GM15510 (cell line): Measurements from ENCODE around the gene IL17RB.

ENCODE experiments used
- POLR2A ChIP-seq: IDR thresholded peaks from 3 replicates; pipeline ENCODE4 v1.6.1; 2011; ENCODE audit warnings: borderline replicate concordance; ENCODE audit not compliant: insufficient read length; ENCODE audit errors: extremely low read depth

IL17RB gene, protein sequence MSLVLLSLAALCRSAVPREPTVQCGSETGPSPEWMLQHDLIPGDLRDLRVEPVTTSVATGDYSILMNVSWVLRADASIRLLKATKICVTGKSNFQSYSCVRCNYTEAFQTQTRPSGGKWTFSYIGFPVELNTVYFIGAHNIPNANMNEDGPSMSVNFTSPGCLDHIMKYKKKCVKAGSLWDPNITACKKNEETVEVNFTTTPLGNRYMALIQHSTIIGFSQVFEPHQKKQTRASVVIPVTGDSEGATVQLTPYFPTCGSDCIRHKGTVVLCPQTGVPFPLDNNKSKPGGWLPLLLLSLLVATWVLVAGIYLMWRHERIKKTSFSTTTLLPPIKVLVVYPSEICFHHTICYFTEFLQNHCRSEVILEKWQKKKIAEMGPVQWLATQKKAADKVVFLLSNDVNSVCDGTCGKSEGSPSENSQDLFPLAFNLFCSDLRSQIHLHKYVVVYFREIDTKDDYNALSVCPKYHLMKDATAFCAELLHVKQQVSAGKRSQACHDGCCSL

DNA sequence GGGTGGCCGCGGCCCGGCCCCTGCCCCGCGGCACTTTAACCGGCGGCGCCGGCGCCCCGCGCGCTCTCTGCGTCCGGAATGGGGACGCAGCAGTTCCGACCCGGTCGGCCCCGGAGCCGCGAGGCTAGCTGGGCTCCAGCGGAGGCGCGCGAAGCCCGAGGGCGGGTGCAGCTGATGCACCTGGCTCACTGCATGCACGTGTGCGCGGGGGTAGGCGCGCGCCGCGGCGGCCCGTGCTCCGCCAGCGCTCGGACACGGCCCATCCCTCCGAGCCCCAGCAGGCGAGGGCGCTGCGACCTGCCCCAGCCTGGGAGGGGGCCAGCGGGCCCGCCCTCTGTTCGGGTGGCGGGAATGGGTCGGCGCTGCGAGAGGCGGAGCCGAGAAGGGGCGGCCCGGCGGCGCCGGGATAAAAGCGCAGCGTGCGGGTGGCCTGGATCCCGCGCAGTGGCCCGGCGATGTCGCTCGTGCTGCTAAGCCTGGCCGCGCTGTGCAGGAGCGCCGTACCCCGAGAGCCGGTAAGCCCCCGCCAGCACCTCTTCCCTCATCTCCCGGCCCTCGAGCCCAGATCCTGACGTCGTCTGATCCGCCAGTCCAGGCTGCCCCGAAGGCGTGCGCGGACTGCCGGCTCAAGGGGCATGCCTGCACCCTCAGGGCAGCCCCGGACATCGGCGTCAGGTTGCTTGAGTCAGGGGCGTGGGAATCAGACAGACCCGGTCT lies at the start of gene IL17RB, which contains the start of gene CHDH:
Gene IL17RB (plus strand): TSS at position 435 of the 717 bp plus-strand sequence. CDS start 21 bp downstream, at position 456.
Gene CHDH (minus strand): TSS at position 286 of the 717 bp plus-strand sequence. CDS start 22,411 bp downstream, outside the sequence.
- TF ChIP-seq POLR2A, result peak; percentile 48

DNA sequence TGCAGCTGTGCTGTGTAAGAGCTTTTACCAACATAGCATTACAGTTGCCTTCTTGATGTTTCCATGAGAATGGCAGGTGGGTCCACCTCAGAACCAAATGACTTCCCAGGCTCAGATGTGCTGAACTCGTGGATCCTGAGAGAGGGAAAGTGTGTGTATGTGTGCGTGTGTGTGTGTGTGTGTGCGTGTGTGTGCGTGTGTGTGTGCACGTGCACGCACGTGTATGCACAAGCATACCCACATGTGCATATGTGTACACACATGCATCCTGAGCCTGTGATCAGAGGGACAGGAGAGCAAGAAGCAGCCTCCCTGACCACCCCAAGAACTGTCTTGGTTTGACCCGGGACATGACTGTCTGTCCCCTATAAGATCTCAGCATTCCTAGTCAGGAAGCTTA lies 48.2 kb upstream of the IL17RB start:
- TF ChIP-seq POLR2A, result no peak

DNA sequence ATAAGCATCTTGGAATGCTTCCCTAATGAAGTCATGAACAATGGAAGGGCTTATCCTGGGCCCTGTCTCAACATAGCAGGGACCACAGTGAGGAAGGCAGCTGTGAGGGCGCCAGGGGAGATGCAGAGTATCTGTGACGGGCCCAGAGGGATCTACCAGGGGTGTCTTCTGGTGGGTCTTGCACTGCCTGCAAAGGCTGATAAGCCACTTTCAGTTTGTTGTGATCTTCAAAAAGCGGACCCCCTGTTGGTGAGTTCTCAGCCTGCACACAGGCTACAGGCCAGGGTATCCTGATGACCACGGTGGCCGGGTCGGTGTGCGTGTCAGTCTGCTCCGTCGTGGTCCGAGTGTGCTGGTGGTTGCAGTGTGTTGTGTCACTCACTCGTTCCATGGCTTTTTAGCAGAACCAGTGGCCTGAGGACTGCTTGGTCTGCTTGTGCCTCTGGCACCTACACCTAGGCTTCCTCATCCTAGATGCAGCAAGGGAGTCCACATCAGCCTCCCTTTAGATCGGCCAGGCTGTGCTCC lies 47.0 kb upstream of the IL17RB start:
- no peak for TF ChIP-seq POLR2A

DNA sequence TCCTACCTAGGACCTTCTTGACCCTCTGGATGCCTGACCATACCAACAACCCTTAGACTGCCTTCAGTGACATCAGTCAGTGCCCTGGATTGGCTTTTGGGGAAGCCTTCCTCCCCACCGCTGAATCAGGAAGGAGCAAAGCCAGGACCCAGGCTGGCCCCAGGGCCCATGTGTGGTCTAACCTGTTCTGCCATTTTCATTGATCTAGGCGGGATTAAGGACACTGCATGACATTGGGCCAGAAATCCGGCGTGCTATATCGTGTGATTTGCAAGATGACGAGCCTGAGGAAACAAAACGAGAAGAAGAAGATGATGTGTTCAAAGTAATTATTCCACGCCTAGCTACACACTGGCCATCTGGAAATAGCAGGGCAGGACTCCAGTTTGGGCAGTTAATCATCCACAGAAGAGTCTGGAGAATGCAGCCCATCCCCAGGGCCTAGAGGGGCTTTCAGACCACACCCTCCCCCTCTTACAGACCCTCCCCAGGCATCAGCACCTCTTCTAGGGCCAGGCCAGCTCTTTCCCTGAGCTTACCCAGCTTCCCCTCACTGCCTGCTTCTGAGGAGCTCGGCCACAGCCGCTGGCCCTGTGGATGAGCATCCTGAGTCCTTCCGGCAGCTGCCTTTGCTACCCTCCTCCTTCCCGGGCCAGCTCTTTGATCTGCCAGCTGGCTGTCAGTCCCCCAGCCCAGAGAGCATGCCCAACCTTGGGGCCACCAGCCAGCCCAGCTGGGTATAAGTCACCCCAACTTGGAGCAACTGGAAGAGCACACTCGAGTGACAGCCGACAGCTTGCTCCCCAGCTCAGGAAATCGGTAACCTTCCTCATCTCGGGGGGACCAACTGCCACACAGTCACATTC lies 46.1 kb upstream of the IL17RB start:
- no peak for TF ChIP-seq POLR2A

DNA sequence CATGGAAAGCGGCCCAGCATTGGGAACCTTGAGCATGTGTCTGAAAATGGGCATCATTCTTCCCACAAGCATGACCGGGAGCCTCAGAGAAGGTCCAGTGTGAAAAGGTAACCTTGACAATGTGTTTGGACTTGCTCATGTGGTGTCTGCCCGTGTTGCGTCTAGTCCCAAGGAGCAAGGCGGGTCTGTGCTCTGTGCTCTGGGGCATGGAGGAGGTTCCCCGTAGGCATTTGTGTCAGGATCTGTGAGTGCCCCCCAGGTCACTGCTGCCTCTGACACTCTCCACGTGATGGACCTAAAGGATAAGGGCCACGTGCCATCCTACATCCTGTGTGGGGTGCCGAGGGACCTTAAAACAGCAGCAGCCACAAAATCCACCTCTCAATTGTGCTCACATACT lies 45.0 kb upstream of the IL17RB start:
- no peak for TF ChIP-seq POLR2A

DNA sequence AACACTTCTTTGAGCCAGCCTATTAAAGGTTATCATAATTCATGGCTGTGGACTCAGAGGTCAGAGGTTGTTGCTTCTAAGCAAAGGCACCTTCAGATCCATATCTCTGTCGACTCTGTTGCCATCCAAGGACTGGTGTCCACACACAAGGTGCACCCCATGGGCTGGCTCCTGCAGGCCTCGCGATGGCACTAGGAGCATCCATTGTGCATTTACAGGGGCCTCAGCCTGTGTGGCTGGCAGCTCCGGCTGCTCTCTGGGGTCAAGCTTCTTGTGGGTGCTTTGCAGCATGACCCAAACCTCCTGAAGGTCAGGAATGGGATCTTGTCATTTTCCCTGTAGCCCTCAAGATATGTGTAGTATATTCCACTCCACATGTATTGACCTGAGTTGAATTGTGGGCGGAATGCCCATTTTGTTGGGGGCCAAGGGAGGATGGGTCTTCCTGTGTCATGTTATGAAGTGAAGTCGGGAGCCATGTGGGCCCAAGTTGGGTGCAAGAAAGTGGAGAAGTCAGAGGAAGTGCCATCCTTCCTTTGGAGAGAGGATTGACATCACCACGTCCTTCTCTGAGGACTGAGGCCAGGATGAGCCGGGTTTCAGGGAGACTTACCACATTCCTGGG lies 44.0 kb upstream of the IL17RB start:
- TF ChIP-seq POLR2A, result no peak

DNA sequence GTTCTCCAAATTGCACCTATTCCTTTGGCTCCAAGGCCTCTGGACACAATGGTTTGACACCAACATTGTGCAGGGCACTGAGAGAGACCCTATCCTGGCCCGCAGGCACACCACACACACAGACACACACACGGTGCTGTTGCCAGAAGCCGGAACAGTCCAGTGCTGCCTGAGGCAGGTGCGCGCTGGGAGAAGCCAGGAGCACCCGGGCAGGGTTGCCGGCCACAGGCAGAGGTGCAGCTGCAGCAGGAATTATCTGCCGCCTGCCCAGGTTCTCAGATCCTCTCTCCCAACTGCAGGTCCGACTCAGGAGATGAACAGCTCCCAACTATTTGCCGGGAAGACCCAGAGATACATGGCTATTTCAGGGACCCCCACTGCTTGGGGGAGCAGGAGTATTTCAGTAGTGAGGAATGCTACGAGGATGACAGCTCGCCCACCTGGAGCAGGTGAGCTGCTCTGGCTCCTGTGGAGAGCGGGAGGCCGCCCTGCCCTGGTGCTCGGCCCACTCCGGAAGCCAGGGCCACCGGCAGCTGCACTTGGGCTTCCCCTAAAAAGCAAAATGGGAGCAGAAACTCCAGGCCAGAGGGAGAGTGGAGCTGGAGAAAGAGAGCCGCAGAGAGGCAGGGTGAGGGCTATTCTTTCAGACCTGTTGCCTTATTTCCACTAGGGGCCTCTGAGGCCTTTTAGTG lies 43.1 kb upstream of the IL17RB start:
- TF ChIP-seq POLR2A, result no peak

DNA sequence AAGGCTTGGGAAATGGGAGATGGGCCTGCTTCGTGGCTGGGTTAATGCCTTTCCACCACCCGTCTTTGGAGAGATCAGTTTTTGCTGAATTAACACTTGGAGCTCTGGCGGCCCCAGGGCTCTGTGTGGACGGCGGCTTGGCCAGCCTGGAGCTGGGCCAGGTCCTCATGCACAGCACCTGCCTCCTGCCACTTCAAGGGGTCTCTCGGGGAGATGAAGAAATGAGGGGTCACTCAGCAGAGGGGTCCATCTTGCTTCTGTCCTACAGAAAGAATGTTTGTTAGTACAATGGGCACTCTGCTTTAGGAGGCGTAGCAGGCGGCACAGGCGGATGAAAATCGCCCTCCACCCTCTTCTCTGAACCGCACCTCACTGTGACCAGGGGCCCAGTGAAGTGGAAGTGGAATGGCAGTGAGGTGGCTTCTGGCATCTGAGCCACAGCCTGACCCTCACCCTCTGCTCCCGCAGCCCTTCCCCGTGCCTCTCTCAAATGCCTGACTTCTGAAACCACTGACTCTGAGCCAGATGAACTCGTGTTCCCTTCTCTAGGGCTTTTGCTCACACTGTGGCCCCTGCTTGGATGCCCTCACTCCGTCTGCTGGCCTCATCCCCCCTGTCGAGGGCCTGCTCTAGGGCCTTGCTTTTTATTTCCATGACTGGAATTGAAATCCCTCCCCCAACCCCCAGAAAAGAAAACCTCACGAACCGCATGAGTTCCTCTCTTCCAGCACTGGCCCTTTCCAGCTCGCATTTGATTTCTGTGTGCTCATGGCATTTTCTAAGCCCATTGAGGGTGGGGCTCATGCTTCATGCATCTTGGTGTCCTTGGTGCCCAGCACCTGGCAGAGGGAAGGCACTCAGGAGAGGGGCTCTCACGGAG lies 42.3 kb upstream of the IL17RB start:
- TF ChIP-seq POLR2A, result no peak

DNA sequence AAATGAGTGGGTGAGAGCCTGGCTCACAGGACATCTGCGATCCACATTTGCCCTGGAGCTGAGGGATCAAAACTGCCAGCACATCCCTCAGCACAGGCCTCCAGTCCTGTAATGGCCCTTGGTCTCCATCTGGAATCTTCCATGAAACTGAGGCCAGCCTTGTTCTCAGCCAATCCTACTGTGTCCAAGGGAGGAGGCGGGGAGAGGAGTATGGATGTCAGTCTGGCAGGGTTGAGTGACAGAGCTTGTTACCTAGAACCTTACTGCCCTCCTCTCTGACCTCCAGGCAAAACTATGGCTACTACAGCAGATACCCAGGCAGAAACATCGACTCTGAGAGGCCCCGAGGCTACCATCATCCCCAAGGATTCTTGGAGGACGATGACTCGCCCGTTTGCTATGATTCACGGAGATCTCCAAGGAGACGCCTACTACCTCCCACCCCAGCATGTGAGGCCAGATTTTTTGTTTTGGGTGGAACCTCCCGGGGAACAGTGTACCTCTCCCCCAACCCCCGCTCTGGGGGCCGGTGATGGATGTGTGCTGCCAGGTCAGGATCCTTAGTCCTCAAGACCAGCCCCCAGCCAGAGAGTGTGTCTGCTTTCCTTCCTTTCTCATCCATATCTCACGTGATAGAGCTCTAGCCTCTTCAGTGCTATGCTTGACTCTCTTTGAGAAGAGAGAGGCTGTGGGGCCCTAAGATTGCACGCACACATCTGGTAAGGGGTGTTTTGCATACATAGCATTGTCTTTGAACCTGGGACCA lies 41.5 kb upstream of the IL17RB start:
- TF ChIP-seq POLR2A, result no peak

DNA sequence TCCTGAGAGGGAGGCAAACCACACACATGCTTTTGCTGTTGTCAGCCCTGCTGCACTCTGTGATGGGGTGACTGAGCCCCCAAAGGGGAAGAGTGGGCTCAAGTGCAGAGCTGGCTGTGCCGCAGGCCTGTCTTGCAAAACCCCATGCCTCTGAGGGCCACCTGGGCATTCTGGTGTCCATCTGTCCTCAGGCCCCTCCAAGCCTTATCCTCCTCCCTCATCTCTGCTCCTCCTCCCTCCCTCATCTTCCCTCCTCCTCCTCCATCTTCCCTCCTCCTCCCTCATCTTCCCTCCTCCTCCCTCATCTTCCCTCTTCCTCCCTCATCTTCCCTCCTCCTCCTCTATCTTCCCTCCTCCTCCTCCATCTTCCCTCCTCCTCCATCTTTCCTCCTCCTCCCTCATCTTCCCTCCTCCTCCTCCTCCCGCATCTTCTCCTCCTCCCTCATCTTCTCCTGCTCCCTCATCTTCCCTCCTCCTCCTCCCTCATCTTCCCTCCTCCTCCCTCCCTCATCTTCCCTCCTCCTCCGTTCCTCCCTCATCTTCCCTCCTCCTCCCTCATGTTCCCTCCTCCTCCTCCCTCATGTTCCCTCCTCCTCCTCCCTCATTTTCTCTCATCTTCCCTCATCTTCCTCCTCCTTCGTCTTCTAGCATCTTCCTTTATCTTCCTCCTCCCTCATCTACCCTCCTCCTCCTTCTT lies 40.8 kb upstream of the IL17RB start:
- no peak for TF ChIP-seq POLR2A

DNA sequence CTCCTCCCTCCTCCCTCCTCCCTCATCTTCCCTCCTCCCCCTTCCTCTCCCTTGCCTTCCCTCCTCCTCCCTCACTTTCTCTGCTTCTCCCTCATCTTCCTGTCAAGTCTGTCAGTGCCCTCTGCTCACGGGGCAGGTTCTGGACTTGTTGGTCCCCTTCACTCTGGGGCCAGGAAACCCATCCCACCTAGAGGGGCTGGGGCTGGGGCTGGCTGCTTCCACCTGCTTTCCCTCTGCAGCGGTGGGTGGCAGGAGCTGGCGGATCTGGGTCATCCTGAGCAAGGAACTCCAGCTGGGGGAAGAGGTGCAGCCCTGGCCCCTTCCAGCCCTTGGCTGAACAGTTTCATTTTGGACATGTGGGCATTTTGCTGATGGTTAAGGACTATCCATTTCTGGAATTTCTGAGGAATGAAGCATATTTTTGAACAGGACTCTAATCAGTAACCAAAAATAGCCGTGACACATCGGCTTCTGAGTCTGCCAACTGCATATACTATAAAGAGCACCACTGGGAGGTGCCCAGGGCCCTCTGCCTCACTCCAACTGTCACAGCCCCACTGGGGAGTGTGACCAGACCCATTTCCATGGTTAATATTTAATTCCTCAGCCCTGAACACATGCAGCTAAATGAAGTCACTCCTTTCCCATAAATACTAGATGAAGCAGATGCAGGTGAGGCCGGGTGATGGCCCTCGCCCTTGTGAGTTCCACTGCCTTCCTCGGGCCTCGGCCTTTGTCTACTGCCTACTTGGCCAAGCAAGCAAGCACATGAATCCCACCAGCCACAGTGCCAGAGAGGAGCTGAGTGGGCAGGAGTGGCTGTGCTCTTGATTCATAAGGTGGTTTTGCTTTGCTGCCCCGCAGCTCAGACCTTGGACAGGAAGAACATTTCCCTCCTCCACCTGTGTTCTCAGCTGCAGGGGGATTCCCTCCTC lies 39.9 kb upstream of the IL17RB start:
- TF ChIP-seq POLR2A, result no peak
